HEK293 (cell line): ENCODE data around the gene GPR179.

Experiments used
- GLI2 ChIP-seq: fragments of 450-650 bp; formaldehyde crosslinking; IDR thresholded peaks from 2 replicates; pipeline ENCODE4; 2017; ENCODE audit warnings: missing biosample characterization, missing genetic modification characterization, low read depth, borderline replicate concordance
- KLF9 ChIP-seq: fragments of 450-650 bp; formaldehyde crosslinking; IDR thresholded peaks from 2 replicates; pipeline ENCODE4 v1.5.1; 2016; ENCODE audit warnings: missing biosample characterization, missing genetic modification characterization, low read depth
- RBAK ChIP-seq: fragments of 450-650 bp; formaldehyde crosslinking; IDR thresholded peaks from 2 replicates; pipeline ENCODE4 v1.5.1; 2016; ENCODE audit warnings: missing biosample characterization, missing genetic modification characterization
- ZEB2 ChIP-seq: fragments of 450-650 bp; formaldehyde crosslinking; IDR thresholded peaks from 2 replicates; pipeline ENCODE4 v1.5.1; 2016; ENCODE audit warnings: missing biosample characterization, missing genetic modification characterization
- ZNF174 ChIP-seq: fragments of 450-650 bp; formaldehyde crosslinking; IDR thresholded peaks from 2 replicates; pipeline ENCODE4 v1.5.0; 2017; ENCODE audit warnings: missing biosample characterization, mild to moderate bottlenecking, missing genetic modification characterization
- ZNF37A ChIP-seq: fragments of 450-650 bp; IDR thresholded peaks from 2 replicates; pipeline ENCODE4 v1.5.1; 2018; ENCODE audit warnings: missing biosample characterization, missing genetic modification characterization
- ZNF747 ChIP-seq: fragments of 450-650 bp; formaldehyde crosslinking; IDR thresholded peaks from 2 replicates; pipeline ENCODE4 v1.5.1; 2016; ENCODE audit warnings: missing biosample characterization, missing genetic modification characterization
- ZNF785 ChIP-seq: fragments of 450-650 bp; formaldehyde crosslinking; IDR thresholded peaks from 2 replicates; pipeline ENCODE4 v1.5.1; 2016; ENCODE audit warnings: missing biosample characterization, missing genetic modification characterization
- TF ChIP-seq, protein P1 (sequence below): fragments of 450-650 bp; formaldehyde crosslinking; IDR thresholded peaks from 2 replicates; pipeline ENCODE4 v1.5.1; 2016; ENCODE audit warnings: missing biosample characterization, missing genetic modification characterization
- TF ChIP-seq, protein P2 (sequence below): fragments of 450-650 bp; formaldehyde crosslinking; IDR thresholded peaks from 2 replicates; pipeline ENCODE4 v1.5.1; 2016; ENCODE audit warnings: missing biosample characterization, missing genetic modification characterization
- TF ChIP-seq, protein P3 (sequence below): fragments of 450-650 bp; formaldehyde crosslinking; IDR thresholded peaks from 2 replicates; pipeline ENCODE4 v1.5.1; 2016; ENCODE audit warnings: missing biosample characterization, missing genetic modification characterization

DNA sequence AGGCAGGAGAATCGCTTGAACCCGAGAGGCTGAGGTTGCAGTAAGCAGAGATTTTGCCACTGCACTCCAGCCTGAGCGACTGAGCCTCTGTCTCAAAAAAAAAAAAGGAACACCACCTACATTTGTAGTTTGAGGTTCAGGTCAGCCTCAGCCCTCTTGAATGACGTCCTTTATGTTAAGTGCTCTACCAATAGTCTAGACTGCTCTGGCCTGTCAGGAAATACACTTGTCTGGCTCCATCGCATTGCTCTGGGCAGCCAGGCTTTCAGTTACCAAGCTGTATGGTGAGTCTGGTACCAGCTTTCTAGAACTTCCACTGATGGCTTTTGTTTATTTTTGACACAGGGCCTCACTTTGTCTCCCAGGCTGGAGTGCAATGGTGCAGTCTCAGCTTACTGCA lies 19.3 kb upstream of the GPR179 start:
- TF ChIP-seq ZNF37A (no peak), ZNF174 (no peak), KLF9 (tag by site-specific recombination) (no peak), ZEB2 (no peak), GLI2 (tag by site-specific recombination) (no peak), ZNF747 (tag by site-specific recombination) (no peak), RBAK (tag by site-specific recombination) (no peak), ZNF785 (tag by site-specific recombination) (no peak)
- TF ChIP-seq, protein P1, sequence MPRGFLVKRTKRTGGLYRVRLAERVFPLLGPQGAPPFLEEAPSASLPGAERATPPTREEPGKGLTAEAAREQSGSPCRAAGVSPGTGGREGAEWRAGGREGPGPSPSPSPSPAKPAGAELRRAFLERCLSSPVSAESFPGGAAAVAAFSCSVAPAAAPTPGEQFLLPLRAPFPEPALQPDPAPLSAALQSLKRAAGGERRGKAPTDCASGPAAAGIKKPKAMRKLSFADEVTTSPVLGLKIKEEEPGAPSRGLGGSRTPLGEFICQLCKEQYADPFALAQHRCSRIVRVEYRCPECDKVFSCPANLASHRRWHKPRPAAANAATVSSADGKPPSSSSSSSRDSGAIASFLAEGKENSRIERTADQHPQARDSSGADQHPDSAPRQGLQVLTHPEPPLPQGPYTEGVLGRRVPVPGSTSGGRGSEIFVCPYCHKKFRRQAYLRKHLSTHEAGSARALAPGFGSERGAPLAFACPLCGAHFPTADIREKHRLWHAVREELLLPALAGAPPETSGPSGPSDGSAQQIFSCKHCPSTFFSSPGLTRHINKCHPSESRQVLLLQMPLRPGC (tag by site-specific recombination), result no peak
- TF ChIP-seq, protein P2, sequence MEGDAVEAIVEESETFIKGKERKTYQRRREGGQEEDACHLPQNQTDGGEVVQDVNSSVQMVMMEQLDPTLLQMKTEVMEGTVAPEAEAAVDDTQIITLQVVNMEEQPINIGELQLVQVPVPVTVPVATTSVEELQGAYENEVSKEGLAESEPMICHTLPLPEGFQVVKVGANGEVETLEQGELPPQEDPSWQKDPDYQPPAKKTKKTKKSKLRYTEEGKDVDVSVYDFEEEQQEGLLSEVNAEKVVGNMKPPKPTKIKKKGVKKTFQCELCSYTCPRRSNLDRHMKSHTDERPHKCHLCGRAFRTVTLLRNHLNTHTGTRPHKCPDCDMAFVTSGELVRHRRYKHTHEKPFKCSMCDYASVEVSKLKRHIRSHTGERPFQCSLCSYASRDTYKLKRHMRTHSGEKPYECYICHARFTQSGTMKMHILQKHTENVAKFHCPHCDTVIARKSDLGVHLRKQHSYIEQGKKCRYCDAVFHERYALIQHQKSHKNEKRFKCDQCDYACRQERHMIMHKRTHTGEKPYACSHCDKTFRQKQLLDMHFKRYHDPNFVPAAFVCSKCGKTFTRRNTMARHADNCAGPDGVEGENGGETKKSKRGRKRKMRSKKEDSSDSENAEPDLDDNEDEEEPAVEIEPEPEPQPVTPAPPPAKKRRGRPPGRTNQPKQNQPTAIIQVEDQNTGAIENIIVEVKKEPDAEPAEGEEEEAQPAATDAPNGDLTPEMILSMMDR (tag by site-specific recombination), result no peak
- TF ChIP-seq, protein P3, sequence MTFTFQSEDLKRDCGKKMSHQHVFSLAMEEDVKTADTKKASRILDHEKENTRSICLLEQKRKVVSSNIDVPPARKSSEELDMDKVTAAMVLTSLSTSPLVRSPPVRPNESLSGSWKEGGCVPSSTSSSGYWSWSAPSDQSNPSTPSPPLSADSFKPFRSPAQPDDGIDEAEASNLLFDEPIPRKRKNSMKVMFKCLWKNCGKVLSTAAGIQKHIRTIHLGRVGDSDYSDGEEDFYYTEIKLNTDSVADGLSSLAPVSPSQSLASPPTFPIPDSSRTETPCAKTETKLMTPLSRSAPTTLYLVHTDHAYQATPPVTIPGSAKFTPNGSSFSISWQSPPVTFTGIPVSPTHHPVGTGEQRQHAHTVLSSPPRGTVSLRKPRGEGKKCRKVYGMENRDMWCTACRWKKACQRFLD, result no peak
